HEK293T (cell line): Measurements from ENCODE around the gene SNED1.

Experiments used
- ARNT ChIP-seq: fragments of 450-650 bp; IDR thresholded peaks from 2 replicates; pipeline ENCODE4 v1.6.1; 2017; ENCODE audit warnings: mild to moderate bottlenecking
- BHLHE40 ChIP-seq: fragments of 450-650 bp; IDR thresholded peaks from 2 replicates; pipeline ENCODE4 v1.6.1; 2016; ENCODE audit warnings: mild to moderate bottlenecking, moderate library complexity, borderline replicate concordance
- CTBP1 ChIP-seq: fragments of 450-650 bp; IDR thresholded peaks from 2 replicates; pipeline ENCODE4 v1.6.1; 2016; ENCODE audit warnings: borderline replicate concordance
- FOXA1 ChIP-seq: fragments of 450-650 bp; IDR thresholded peaks from 2 replicates; pipeline ENCODE4 v1.6.1; 2016; ENCODE audit warnings: mild to moderate bottlenecking
- FOXK2 ChIP-seq: fragments of 450-650 bp; IDR thresholded peaks from 2 replicates; pipeline ENCODE4 v1.6.1; 2016; ENCODE audit warnings: mild to moderate bottlenecking
- FOXM1 ChIP-seq: fragments of 450-650 bp; IDR thresholded peaks from 2 replicates; pipeline ENCODE4 v1.6.1; 2017; ENCODE audit warnings: mild to moderate bottlenecking, borderline replicate concordance
- HDGF ChIP-seq: fragments of 450-650 bp; IDR thresholded peaks from 2 replicates; pipeline ENCODE4 v1.6.1; 2017; ENCODE audit warnings: antibody characterized with exemption, borderline replicate concordance
- L3MBTL2 ChIP-seq: fragments of 450-650 bp; conservative IDR thresholded peaks from 2 replicates; pipeline ENCODE4 v1.6.1; 2016; ENCODE audit warnings: mild to moderate bottlenecking
- NFRKB ChIP-seq: fragments of 450-650 bp; IDR thresholded peaks from 2 replicates; pipeline ENCODE4 v1.6.1; 2016; ENCODE audit warnings: mild to moderate bottlenecking, moderate library complexity
- SP1 ChIP-seq: fragments of 450-650 bp; IDR thresholded peaks from 2 replicates; pipeline ENCODE4 v1.6.1; 2017
- SUZ12 ChIP-seq: fragments of 450-650 bp; IDR thresholded peaks from 2 replicates; pipeline ENCODE4 v1.6.1; 2016; ENCODE audit warnings: mild to moderate bottlenecking
- TARDBP ChIP-seq: fragments of 450-650 bp; IDR thresholded peaks from 2 replicates; pipeline ENCODE4 v1.6.1; 2016
- ZNF384 ChIP-seq: fragments of 450-650 bp; IDR thresholded peaks from 2 replicates; pipeline ENCODE4 v1.6.1; 2016
- TF ChIP-seq, protein P1 (sequence below): fragments of 450-650 bp; IDR thresholded peaks from 2 replicates; pipeline ENCODE4 v1.6.1; 2016

DNA sequence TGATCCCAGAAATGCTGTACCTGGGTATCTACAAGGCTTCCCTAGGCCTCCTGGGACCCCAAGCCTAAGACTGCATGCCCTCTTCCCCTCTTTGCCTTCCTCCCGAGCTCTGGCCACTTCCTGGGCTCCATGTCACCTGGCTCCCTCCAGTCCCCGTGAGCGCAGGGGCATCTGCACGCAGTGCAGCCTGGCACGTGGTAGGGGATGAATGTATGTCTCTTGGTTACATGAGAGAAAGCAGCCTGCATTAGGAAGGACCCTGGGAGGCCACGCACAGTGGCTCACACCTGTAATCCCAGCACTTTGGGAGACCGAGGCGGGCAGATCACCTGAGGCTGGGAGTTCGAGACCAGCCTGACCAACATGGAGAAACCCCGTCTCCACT, 135.0 kb downstream of the SNED1 start:
- no peak for TF ChIP-seq SP1
- TF ChIP-seq FOXM1, result no peak
- no peak for TF ChIP-seq SUZ12
- TF ChIP-seq ZNF384, result no peak
- no peak for TF ChIP-seq L3MBTL2
- no peak for TF ChIP-seq FOXA1
- TF ChIP-seq HDGF, result no peak
- no peak for TF ChIP-seq NFRKB
- TF ChIP-seq, protein P1, sequence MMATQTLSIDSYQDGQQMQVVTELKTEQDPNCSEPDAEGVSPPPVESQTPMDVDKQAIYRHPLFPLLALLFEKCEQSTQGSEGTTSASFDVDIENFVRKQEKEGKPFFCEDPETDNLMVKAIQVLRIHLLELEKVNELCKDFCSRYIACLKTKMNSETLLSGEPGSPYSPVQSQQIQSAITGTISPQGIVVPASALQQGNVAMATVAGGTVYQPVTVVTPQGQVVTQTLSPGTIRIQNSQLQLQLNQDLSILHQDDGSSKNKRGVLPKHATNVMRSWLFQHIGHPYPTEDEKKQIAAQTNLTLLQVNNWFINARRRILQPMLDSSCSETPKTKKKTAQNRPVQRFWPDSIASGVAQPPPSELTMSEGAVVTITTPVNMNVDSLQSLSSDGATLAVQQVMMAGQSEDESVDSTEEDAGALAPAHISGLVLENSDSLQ, result no peak
- TF ChIP-seq TARDBP, result no peak
- no peak for TF ChIP-seq FOXK2
- TF ChIP-seq ARNT, result no peak
- TF ChIP-seq CTBP1, result no peak
- TF ChIP-seq BHLHE40, result no peak
